ENCODE measurements around the gene ALMS1.
"Not testable (repeated sequence)": the region's sequence is repeated elsewhere in the genome, so short reads cannot be mapped to it uniquely, and the experiment has no call there.

Gene ALMS1

GRCh38 chr2:73385504-73386341 lies at the start of gene ALMS1:
Gene ALMS1, plus strand, starts transcription at chr2:73385836. Its CDS starts 33 bp downstream, at chr2:73385869.
- ATAC-seq = peak; percentile 93

GRCh38 chr2:73337828-73338227 lies 47.8 kb upstream of the ALMS1 start:
- no peak for ATAC-seq

- ATAC-seq = no peak
Measured at GRCh38 chr2:73339201-73339600, 46.4 kb upstream of the ALMS1 start.

GRCh38 chr2:73341039-73341438 lies 44.6 kb upstream of the ALMS1 start:
- no peak for ATAC-seq

- no peak for ATAC-seq
Measured at GRCh38 chr2:73343992-73344391, 41.6 kb upstream of the ALMS1 start.

- ATAC-seq = not testable (repeated sequence)
Measured at GRCh38 chr2:73344747-73345146, 40.9 kb upstream of the ALMS1 start.

- no peak for ATAC-seq
Measured at GRCh38 chr2:73350035-73350691, 35.5 kb upstream of the ALMS1 start.

- no peak for ATAC-seq
Measured at GRCh38 chr2:73356097-73356496, 29.5 kb upstream of the ALMS1 start.

GRCh38 chr2:73359915-73360697 lies 25.5 kb upstream of the ALMS1 start:
- no peak for ATAC-seq

- no peak for ATAC-seq
Measured at GRCh38 chr2:73366060-73366459, 19.6 kb upstream of the ALMS1 start.

GRCh38 chr2:73368781-73369180 lies 16.9 kb upstream of the ALMS1 start:
- no peak for ATAC-seq

GRCh38 chr2:73370348-73370747 lies 15.3 kb upstream of the ALMS1 start:
- no peak for ATAC-seq

- no peak for ATAC-seq
Measured at GRCh38 chr2:73373344-73373743, 12.3 kb upstream of the ALMS1 start.

- no peak for ATAC-seq
Measured at GRCh38 chr2:73374269-73374668, 11.4 kb upstream of the ALMS1 start.

GRCh38 chr2:73376681-73377080 lies 9.0 kb upstream of the ALMS1 start:
- ATAC-seq = no peak

GRCh38 chr2:73383036-73383435 lies 2.6 kb upstream of the ALMS1 start:
- no peak for ATAC-seq

GRCh38 chr2:73385123-73385503 lies 523 bp upstream of the ALMS1 start:
- no peak for ATAC-seq

GRCh38 chr2:73386342-73386868 lies 769 bp downstream of the ALMS1 start:
- peak; percentile 1 to 2 for ATAC-seq

- no peak for ATAC-seq
Measured at GRCh38 chr2:73386894-73387636, 1.4 kb downstream of the ALMS1 start.

- ATAC-seq = no peak
Measured at GRCh38 chr2:73402386-73403103, 16.9 kb downstream of the ALMS1 start.

- no peak for ATAC-seq
Measured at GRCh38 chr2:73403237-73403636, 17.6 kb downstream of the ALMS1 start.

- ATAC-seq = no peak
Measured at GRCh38 chr2:73404409-73404808, 18.8 kb downstream of the ALMS1 start.
